ENCODE data around the gene PHLDB3.

DNA sequence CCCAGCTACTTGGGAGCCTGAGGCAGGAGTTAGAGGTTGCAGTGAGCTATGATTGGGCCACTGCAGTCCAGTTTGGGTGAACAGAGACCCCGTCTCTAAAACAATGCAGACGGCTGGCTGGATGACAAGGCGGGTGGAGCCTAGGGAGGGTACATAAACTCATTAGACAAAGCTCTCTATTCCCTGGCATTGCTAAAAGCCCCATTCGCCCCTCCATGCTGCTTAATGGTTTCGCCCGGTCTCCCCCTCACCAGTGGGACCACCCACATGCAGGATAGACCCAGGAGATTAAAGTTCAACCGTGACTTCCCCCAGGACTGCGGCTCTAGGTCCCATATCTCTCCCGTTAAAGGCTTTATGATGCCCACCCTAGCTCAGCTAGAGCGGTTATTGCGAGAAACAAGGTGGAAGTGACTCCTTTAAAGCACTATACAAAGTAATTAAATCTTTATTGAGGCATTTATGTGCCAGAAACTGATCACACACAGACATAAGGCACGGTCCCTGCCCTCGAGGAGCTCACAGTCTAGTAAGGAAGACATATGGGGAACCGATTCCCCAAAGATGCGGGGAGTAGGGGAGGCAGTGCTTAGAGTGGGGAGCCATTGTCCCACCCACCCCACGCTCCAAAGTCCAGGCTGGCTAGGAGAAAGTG, 44.1 kb downstream of the PHLDB3 start:
- TF ChIP-seq, protein P1, sequence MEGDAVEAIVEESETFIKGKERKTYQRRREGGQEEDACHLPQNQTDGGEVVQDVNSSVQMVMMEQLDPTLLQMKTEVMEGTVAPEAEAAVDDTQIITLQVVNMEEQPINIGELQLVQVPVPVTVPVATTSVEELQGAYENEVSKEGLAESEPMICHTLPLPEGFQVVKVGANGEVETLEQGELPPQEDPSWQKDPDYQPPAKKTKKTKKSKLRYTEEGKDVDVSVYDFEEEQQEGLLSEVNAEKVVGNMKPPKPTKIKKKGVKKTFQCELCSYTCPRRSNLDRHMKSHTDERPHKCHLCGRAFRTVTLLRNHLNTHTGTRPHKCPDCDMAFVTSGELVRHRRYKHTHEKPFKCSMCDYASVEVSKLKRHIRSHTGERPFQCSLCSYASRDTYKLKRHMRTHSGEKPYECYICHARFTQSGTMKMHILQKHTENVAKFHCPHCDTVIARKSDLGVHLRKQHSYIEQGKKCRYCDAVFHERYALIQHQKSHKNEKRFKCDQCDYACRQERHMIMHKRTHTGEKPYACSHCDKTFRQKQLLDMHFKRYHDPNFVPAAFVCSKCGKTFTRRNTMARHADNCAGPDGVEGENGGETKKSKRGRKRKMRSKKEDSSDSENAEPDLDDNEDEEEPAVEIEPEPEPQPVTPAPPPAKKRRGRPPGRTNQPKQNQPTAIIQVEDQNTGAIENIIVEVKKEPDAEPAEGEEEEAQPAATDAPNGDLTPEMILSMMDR (IDR thresholded peaks at IDR 0.05; ENCODE audit: poor library complexity): no peak
- TF ChIP-seq EZH2 (IDR thresholded peaks at IDR 0.05; ENCODE audit: borderline replicate concordance): no peak
- TF ChIP-seq EZH2phosphoT487 (IDR thresholded peaks at IDR 0.05; ENCODE audit: low read depth, severe bottlenecking, unreplicated experiment): no peak

All from hepatocyte (in vitro differentiated cells).